Type B pancreatic cell (in vitro differentiated cells): ENCODE results near the gene VPS13D. TPM values are rescaled to one million over a fixed set of nuclear protein-coding genes. Genes with fewer than 3 reads are reported as not detected.

Experiments used
- DNase-seq: peaks from one replicate; pipeline ENCODE4 v3.0.0; 2021; ENCODE audit warnings: mixed read lengths; ENCODE audit not compliant: unreplicated experiment; ENCODE audit errors: extremely low spot score
- H3K27ac Mint-ChIP-seq: 2 replicates; pipeline ENCODE4 v1.8.0; 2021; ENCODE audit warnings: mild to moderate bottlenecking, mixed read lengths
- H3K27me3 Mint-ChIP-seq: 2 replicates; pipeline ENCODE4 v1.8.0; 2021; ENCODE audit warnings: mixed read lengths
- H3K36me3 Mint-ChIP-seq: 2 replicates; pipeline ENCODE4 v1.8.0; 2021; ENCODE audit warnings: mixed read lengths
- H3K4me1 Mint-ChIP-seq: one replicate; pipeline ENCODE4 v1.8.0; 2021; ENCODE audit warnings: mixed read lengths; ENCODE audit not compliant: unreplicated experiment
- H3K4me3 Mint-ChIP-seq: 2 replicates; pipeline ENCODE4 v1.8.0; 2021; ENCODE audit warnings: mild to moderate bottlenecking, mixed read lengths
- H3K9me3 Mint-ChIP-seq: 2 replicates; pipeline ENCODE4 v1.8.0; 2021; ENCODE audit warnings: mixed read lengths
- CTCF ChIP-seq: fragments of 200-600 bp; sonication (generic); conservative IDR thresholded peaks from 2 replicates; pipeline ENCODE4 v1.5.0; 2021; ENCODE audit warnings: antibody characterized with exemption, mild to moderate bottlenecking
- total RNA-seq: library from RNA; stranded (reverse); gene quantifications from 2 replicates; pipeline ENCODE4 v1.2.1, GENCODE V29; 2021; ENCODE audit warnings: low replicate concordance

VPS13D gene
- total RNA-seq, 1 donor from 2014 or later, result 43.4 TPM

GRCh38 chr1:12486401-12487005, 256.7 kb downstream of the VPS13D start:
- no peak for TF ChIP-seq CTCF
- DNase-seq, result no peak
- H3K27me3 Mint-ChIP-seq, result no peaks in the 10 kb centered on the region
- peaks cover 9% of the 10 kb centered on the region for H3K9me3 Mint-ChIP-seq
- peaks cover 63% of the 10 kb centered on the region for H3K4me1 Mint-ChIP-seq
- peaks cover 47% of the 10 kb centered on the region for H3K36me3 Mint-ChIP-seq
- H3K4me3 Mint-ChIP-seq, result peak overlapping the region; percentile 62
- H3K27ac Mint-ChIP-seq, result peak overlapping the region; percentile 86

GRCh38 chr1:12487520-12487919, 257.7 kb downstream of the VPS13D start:
- Mint-ChIP-seq H3K27ac (peak overlapping the region; percentile 33), H3K27me3 (no peaks in the 10 kb centered on the region), H3K4me1 (peaks cover 61% of the 10 kb centered on the region), H3K9me3 (peaks cover 14% of the 10 kb centered on the region), H3K4me3 (no peak overlapping the region), H3K36me3 (peaks cover 50% of the 10 kb centered on the region)
- no peak for TF ChIP-seq CTCF
- no peak for DNase-seq

GRCh38 chr1:12488666-12489354, 259.0 kb downstream of the VPS13D start:
- no peak for DNase-seq
- no peak for TF ChIP-seq CTCF
- Mint-ChIP-seq H3K9me3 (peaks cover 17% of the 10 kb centered on the region), H3K36me3 (peaks cover 52% of the 10 kb centered on the region), H3K4me3 (peak overlapping the region; percentile 47), H3K27me3 (no peaks in the 10 kb centered on the region), H3K4me1 (peaks cover 61% of the 10 kb centered on the region), H3K27ac (peak overlapping the region; percentile 68)

- DNase-seq, result no peak
- H3K27ac Mint-ChIP-seq, result no peak overlapping the region
- no peak overlapping the region for H3K4me3 Mint-ChIP-seq
- H3K4me1 Mint-ChIP-seq, result peaks cover 52% of the 10 kb centered on the region
- no peak for TF ChIP-seq CTCF
- H3K9me3 Mint-ChIP-seq, result peaks cover 17% of the 10 kb centered on the region
- H3K36me3 Mint-ChIP-seq, result peaks cover 45% of the 10 kb centered on the region
- H3K27me3 Mint-ChIP-seq, result no peaks in the 10 kb centered on the region
Measured at GRCh38 chr1:12490532-12491142, 260.8 kb downstream of the VPS13D start.

GRCh38 chr1:12491656-12492055, 261.8 kb downstream of the VPS13D start:
- peaks cover 17% of the 10 kb centered on the region for H3K9me3 Mint-ChIP-seq
- peaks cover 53% of the 10 kb centered on the region for H3K4me1 Mint-ChIP-seq
- H3K4me3 Mint-ChIP-seq, result no peak overlapping the region
- DNase-seq, result no peak
- no peak for TF ChIP-seq CTCF
- no peaks in the 10 kb centered on the region for H3K27me3 Mint-ChIP-seq
- peak overlapping the region; percentile 78 for H3K27ac Mint-ChIP-seq
- H3K36me3 Mint-ChIP-seq, result peaks cover 47% of the 10 kb centered on the region
